GOT3 (cell line): ENCODE results near the gene TOR1AIP2.
"Not testable (repeated sequence)": the region's sequence is repeated elsewhere in the genome, so short reads cannot be mapped to it uniquely, and the experiment has no call there.

ENCODE experiments used
- DNase-seq: peaks from one replicate; lab custom pipeline; 2025; ENCODE audit warnings: mixed read lengths; lab: John Stamatoyannopoulos, UW

TOR1AIP2 gene

GRCh38 chr1:179807691-179808485 lies 69.7 kb downstream of the TOR1AIP2 start:
- no peak for DNase-seq

- DNase-seq, result no peak
These were observed 70.3 kb downstream of the TOR1AIP2 start for GRCh38 chr1:179807291-179807690.

- no peak for DNase-seq
These were observed 71.3 kb downstream of the TOR1AIP2 start for GRCh38 chr1:179806333-179806732.

- DNase-seq, result no peak
These were observed 72.1 kb downstream of the TOR1AIP2 start for GRCh38 chr1:179805291-179806195.

GRCh38 chr1:179804417-179804816 lies 73.2 kb downstream of the TOR1AIP2 start:
- DNase-seq, result not testable (repeated sequence)

- no peak for DNase-seq
These were observed 73.7 kb downstream of the TOR1AIP2 start for GRCh38 chr1:179803918-179804317.

- DNase-seq, result no peak
These were observed 74.5 kb downstream of the TOR1AIP2 start for GRCh38 chr1:179803104-179803503.

GRCh38 chr1:179800481-179800880 lies 77.1 kb downstream of the TOR1AIP2 start:
- DNase-seq, result no peak

- no peak for DNase-seq
These were observed 78.6 kb downstream of the TOR1AIP2 start for GRCh38 chr1:179798864-179799516.

- DNase-seq, result no peak
These were observed 79.3 kb downstream of the TOR1AIP2 start for GRCh38 chr1:179798213-179798863.

- no peak for DNase-seq
These were observed 82.9 kb downstream of the TOR1AIP2 start for GRCh38 chr1:179794669-179795068.

- no peak for DNase-seq
These were observed 83.5 kb downstream of the TOR1AIP2 start for GRCh38 chr1:179794146-179794545.

GRCh38 chr1:179793281-179793680 lies 84.3 kb downstream of the TOR1AIP2 start:
- no peak for DNase-seq
